Measurements from ENCODE around the gene COL20A1.

Gene COL20A1

DNA sequence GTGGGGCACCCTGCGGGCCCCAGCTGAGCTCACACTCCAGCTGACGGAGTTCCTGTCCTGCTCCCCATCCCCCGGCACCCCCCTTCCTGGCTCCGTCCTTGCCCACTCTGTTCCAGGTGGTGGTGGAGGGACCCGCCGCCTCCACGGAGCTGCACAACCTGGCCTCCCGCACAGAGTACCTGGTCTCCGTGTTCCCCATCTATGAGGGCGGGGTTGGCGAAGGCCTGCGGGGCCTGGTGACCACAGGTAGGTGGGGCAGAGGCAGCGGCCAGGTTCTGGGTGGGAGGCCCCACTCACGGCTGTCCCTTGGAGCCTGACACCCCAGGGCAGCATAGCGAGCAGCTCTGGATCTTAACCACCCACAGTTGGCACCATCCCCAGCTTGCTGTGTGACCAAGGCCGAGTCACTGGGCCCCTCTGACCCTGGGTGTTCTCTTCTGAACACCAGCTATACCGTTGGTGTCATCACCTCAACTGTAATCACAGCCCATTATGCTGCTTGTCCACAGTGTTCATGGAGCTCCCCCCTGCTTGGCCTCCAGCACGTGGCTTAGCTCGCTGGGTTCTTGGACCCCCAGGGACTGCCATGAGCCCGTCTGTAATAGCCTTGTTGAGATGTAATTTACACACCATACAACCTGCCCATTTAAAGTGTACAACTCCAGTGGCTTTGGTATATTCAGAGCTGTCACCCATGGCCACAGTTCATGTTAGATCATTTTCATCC lies 17.4 kb downstream of the COL20A1 start:
- DNase-seq: no peak

DNA sequence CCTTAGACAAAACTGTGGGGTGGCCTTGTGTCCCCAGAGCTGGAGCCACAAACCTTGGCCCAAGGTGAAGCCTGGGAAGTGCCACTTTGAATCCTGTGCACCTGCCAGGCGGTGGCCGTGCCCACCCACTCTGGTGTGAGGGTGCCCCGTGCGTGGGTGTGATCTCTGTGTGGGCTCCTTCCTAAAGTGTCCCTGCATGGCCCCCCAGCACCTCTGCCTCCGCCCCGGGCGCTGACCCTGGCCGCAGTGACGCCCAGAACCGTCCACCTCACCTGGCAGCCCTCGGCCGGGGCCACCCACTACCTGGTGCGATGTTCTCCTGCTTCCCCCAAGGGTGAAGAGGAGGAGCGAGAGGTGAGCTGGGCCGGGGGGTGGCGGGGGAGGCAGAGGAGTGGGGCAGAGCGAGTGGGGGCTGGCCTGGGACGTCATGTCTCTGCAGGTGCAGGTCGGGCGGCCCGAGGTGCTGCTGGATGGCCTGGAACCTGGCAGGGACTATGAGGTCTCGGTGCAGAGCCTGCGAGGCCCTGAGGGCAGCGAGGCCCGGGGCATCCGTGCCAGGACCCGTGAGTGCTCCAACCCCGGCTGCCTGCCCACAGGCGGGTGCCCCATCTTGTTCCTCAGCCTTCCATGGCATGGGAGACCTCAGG lies 18.3 kb downstream of the COL20A1 start:
- no peak for DNase-seq

GRCh38 chr20:63311833-63312243 lies 18.9 kb downstream of the COL20A1 start:
- DNase-seq: no peak

- no peak for DNase-seq
Observed at GRCh38 chr20:63312273-63312672, 19.3 kb downstream of the COL20A1 start.

- no peak for DNase-seq
Observed at GRCh38 chr20:63312690-63313348, 19.8 kb downstream of the COL20A1 start.

- DNase-seq: no peak
Observed at GRCh38 chr20:63313349-63314014, 20.5 kb downstream of the COL20A1 start.

DNA sequence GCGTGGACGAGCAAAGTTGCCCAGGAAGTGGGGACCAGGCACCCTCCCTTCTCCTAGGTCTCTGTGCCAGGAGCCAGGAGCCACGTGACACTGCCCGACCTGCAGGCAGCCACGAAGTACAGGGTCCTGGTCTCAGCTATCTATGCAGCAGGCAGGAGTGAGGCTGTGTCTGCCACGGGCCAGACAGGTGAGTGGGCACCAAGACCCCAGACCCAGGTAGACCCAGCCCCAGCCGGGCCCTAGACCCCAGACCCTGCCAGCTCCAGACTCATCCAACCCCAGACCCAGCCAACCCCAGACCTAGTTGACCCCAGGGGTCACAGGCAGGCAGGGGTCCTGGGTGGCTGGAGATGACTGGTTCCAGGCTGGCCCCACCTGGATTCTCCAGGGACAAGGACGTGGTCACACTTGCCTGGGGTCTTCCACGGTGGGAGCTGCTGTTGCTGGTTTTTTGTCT lies 21.1 kb downstream of the COL20A1 start:
- no peak for DNase-seq

DNA sequence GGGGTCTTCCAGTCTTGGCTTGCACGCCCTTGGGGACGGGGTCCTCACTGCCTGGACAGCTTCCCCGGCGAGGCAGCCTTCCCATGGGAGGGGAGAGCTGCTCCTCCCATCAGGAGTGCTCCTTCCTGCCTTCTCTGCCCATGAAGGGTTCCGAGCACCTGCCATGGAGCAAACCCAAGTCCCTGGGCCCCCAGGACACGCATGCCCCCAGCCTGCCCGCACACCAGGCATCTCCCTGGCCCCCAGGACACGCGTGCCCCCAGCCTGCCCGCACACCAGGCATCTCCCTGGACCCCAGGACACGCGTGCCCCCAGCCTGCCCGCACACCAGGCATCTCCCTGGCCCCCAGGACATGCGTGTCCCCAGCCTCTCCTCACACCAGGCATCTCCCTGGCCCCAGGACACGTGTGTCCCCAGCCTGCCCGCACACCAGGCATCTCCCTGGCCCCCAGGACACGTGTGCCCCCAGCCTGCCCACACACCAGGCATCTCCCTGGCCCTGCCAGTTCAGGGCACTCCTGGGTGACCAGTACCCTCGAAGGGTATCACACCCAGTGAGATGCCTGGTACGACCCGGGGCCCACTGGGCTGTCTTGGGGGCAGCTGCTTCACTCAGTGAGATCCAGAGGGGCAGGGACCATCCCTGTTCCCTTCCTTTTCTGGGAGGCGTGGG lies 21.7 kb downstream of the COL20A1 start:
- DNase-seq: no peak

GRCh38 chr20:63315240-63315689 lies 22.3 kb downstream of the COL20A1 start:
- no peak for DNase-seq

DNA sequence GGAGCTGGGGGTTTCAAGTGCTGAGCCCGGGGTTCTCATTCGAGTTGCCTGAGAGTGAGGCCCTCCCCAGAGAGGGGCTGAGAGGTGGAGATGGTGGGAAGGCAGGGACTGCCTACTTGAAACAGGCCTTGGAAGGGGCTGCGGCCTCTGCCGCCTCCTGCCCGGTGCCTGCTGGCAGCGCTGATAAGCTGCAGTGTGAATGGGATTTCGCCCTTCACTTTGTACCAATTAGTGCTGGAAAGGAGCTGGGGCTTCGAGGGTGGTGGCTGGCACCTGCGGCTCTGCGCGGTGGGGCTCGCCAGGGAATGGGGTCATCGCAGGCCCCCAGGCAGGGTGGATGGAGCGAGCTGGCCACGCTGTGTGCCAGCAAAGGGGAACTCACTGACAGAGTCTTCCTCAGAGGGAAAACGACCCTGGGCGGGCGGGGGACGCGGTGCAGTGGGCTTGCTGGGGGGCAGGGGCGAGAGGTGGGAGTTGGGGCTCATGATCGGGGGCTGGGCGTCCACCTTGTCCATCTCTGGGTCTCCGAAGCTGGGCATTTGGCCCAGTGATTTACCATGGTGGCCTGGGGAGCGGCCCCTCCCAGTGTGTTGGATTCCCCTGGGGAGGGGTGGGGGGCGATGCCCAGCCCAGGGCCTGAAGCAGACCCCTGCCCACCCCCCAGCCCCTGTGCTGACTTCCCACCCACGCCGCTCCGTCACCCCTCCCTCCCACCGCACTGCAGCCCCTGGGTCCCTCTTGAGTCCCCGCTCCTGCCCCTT lies 22.9 kb downstream of the COL20A1 start:
- DNase-seq: no peak

- no peak for DNase-seq
Observed at GRCh38 chr20:63316502-63316921, 23.5 kb downstream of the COL20A1 start.

DNA sequence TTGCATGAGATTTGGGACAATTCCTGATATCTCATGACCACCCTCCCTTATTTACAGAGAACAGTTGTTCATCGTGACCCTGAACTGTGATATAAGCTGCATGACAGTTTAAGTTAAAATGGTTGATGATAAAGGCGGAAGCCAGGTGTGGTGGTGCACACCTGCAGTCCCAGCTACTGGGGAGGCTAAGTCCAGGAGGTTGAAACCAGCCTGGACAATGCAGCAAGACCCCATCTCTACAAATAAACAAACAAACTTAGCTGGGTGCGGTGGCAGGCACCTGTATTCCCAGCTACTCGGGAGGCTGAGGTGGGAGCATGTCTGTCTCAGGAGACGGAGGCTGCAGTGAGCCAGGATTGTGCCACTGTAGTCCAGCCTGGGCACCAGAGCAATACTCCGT lies 24.1 kb downstream of the COL20A1 start:
- DNase-seq: no peak

GRCh38 chr20:63317601-63318291 lies 24.8 kb downstream of the COL20A1 start:
- DNase-seq: no peak

DNA sequence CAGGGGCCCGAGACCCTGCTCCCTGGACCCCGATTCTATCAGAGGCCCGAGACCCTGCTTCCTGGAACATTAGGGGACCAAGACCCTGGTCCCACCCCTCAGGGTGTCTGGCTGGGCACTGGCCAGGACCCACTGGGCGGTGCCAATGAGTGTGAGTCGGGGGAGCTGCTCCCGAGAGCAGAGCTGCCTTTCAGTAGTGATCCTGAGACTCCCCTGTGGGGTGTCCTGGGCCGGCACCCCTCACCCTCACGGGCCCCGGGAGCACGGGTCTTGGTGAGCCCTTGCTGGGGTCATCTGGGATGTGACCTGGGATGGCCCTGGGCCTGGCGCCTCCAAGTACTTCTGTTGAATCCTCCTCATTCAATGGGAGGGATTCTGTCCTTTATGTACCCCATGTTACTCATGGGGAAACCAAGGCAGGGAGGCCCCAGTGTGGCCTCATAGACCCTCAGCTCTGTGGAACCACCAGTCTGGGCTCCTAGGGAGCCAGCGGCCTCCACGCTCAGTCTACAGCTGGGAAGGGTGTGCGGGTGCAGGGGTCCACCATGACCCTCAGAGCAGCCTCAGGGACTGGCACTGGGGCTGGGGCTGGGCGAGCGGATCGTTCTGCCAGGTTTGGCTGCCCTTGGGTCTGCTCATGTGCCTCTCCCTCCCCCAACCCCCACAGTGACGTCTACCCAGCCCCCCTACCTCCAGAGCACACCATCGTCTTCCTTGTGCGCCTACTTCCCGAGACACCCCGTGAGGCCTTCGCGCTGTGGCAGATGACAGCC lies 25.6 kb downstream of the COL20A1 start:
- no peak for DNase-seq

DNA sequence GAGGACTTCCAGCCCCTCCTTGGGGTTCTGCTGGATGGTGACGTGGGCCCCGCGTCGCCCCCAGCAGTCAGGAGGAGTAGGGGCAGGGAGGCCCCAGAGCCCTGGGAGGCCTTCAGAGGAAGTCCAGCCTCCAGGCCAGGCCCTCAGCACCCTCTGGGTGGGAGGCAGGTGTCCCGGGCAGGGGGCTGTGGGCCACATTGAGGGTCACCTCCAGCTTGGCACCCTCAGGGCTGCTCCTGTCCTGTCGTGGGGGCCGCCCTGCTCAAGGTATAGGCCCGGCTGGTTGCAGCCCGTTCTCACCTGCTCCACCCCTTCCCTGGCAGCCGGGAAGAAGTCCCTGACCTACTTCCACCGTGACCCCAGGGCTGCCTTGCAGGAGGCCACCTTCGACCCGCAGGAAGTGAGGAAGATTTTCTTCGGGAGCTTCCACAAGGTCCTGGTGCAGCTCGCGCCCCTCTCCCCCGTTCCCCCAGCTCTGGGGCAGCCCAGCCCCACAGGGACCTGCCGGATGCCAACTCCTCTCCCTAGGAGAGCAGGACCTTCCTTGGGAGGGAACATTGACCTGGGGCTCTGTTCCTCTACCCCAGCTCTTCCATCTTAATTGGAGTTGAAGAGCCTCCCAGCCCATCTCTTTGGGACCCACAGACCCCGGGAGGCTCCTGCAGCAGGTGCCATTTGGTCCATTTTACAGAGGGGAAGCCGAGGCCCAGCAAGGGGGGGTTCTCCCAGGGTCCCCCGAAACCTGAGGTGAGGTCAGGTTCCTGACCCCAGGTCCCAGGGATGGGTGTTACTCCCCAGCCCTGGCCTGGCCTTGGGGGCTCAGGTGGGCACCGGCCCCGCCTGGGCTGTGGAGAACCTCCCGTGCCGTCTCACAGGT lies 26.4 kb downstream of the COL20A1 start:
- no peak for DNase-seq

GRCh38 chr20:63320041-63320511 lies 27.1 kb downstream of the COL20A1 start:
- no peak for DNase-seq

- no peak for DNase-seq
Observed at GRCh38 chr20:63320616-63321147, 27.7 kb downstream of the COL20A1 start.

DNA sequence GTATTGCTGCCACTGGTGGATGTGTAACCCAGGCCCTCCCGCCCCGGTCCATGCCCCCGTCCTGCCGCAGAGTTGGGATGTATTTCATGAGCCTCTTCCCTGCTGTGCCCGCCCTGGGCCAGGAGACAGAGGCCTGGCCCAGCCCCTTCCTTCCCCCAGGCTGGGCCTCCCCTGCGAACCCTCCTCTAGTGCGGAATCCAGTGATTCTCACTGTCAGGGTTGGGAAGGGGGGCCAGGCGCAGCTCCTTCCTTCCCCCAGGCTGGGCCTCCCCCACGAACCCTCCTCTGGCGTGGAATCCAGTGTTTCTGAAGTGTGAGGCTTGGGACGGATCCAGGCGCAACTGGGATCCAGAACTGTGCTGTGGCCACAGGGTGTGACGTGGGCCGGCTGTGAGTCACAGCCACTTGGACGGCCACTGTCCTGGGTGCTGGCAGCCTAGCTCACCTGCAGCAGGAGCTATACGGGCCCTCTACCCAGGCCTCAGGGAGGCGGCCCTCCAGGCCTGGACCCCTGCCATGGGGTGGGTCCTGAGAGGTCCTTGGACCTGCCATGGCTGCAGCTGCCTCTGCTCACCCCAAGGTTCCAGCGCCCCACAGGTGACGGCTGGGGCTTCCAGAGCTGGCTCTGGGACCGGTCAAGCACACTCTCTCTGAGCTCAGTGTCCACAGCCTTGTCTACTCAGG lies 28.3 kb downstream of the COL20A1 start:
- no peak for DNase-seq

Data from stimulated activated CD4-positive, alpha-beta T cell treated with anti-CD3 and anti-CD28 coated beads, Interleukin-12 subunit alpha, Interleukin-12 subunit beta, amount 100 ng/mL, for 4 hours (primary cell).